GM19351 (cell line): Measurements from ENCODE around the gene ANO2.

Experiments
- ATAC-seq: cut with Tn5 transposase; IDR thresholded peaks from one replicate; pipeline ENCODE4 v1.9.1; 2021; ENCODE audit warnings: mild to moderate bottlenecking, moderate library complexity; ENCODE audit not compliant: unreplicated experiment

ANO2 gene

GRCh38 chr12:5736527-5736926, 208.5 kb downstream of the ANO2 start:
- ATAC-seq, result no peak

GRCh38 chr12:5736016-5736415, 209.0 kb downstream of the ANO2 start:
- ATAC-seq, result no peak

- ATAC-seq, result no peak
Observed at GRCh38 chr12:5733916-5734315, 211.1 kb downstream of the ANO2 start.

DNA sequence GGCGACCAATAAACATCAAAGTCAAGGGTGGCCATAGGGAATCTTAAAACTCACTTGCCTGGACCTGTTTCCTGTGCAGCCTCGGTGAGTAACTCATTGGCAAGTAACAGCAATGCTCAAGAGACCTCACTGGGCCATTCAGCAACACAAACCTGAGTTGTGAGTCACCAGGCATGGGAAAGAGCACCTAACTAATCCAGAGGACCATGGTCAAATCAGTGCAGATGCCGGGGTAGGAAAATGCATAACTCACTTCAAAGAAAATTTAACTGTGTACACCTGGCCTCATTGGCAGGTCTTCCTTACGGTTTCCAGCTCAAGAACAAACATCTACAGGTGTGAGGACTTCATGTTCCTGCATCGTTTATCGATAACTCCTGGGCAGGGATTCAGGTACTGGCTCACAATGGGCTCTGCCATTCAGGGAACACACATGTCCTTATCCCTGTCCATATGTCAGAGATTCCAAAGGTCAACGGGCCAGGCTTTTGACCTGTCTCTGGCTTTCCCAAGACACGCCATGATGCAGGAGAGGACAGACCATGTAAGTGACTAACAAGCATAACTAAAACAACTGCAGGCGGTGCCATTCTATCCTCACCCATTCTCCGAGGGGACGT, 211.8 kb downstream of the ANO2 start:
- no peak for ATAC-seq

- ATAC-seq, result no peak
Observed at GRCh38 chr12:5730962-5731361, 214.1 kb downstream of the ANO2 start.

- no peak for ATAC-seq
Observed at GRCh38 chr12:5723711-5724252, 221.3 kb downstream of the ANO2 start.

DNA sequence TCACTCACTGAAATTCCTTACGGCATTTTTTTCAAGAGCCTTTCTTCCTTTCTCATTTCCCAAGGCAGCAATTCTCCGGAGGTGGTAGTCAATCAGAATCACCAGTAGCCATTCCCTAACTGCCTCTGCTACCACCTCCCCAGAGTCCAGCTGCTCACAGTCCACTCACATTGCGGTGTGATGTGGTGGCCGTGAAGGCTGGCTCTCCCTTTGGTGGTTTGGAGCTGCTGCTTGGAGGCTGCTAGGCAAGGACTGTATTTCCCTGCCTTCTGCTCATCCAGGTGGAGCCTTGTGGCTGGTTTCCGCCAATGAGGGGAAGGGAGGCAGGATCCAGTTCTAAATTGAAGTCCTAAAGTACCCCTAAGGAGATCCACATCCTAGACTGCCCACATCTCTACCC, 222.0 kb downstream of the ANO2 start:
- no peak for ATAC-seq

DNA sequence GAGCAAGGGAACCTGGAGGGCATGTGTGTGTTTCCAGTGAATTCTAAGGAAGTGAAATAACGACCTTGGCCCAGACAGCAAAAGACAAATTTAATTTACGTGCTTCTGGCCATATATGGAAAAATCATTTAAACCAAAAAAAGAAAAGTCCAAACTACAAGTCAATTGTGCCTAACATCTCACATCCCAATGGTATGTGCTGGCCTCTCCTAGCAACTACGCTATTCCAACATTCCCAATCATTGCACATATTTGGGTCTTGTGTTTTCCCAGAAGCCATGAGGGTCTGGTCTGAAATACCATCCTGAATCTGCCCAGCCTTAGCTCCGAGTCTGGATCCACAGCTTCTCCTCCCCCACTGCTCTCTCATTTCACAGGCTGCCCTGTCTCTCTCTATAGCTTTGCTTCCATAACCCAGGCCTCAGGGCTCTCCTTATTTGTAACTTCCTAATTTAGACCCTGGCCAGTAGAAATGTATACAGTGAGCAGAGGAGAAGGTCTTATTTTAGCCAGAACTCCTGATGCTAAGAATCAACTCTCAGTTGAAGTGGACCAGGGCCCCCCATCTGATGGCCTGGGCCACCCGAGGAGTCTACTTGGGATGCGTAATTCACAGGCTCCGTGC, 224.6 kb downstream of the ANO2 start:
- ATAC-seq, result no peak

GRCh38 chr12:5718680-5719079, 226.4 kb downstream of the ANO2 start:
- ATAC-seq, result no peak

DNA sequence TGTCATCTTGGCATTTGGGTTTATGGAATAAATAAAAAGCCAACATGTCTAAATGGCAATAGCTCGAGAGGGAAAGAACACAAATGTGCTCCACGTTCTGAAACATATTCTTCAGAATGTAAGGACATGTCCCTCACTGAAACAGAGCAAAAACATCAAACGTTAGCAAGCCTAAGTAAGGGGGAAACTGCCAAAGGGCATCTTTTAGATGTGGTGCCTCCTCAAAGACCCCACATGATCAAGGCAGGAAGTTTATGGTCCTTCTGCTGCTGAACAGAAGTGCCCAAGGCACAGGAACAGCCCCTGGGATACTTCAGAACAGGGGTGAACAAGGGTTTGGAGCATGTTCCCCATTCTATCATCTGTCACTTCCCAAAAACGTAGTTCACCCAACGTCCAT, 227.0 kb downstream of the ANO2 start:
- ATAC-seq, result no peak

DNA sequence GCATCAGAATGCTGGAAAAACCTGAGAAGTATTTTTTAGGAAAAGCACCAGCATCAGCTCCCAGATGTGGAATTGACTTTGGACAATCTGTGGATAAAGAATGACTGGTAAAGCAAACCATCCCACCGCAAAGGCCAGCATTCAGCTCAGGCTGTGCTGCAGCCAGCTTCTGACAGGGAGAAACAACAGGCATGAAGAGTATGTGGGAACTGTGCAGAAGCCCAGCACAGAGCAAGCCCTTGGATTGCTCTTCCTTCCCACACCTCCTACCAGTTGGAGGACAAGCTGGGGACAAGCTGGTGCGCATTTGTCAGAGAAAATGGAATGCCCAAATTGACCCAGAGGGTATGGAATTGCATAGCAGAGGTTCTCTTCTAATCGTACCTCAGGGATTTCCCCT, 228.1 kb downstream of the ANO2 start:
- ATAC-seq, result no peak

GRCh38 chr12:5716201-5716600, 228.9 kb downstream of the ANO2 start:
- no peak for ATAC-seq

- ATAC-seq, result no peak
Observed at GRCh38 chr12:5715021-5715420, 230.0 kb downstream of the ANO2 start.

DNA sequence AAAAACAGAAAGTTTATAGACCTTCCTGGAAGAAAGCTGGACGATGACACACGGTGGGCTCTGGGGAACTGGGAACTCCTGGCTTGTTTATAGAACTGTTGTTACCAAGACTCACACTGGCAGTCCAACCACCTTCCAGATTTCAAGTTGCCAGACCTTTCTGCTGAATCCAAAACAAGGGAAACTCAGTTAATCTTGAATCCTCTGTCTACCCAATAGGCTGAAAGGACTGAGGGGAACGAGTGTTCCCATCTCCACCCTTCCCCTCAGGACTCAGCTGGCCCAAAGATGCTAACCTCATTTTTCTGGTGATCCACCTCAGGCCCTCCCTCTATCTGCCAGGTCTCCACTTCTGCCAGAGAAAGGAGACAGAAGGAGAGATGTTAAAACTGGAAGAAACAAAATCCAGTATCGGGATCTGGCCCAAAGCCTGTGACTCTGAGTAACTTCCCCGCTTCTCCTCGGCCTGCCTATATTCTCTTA, 231.4 kb downstream of the ANO2 start:
- no peak for ATAC-seq

DNA sequence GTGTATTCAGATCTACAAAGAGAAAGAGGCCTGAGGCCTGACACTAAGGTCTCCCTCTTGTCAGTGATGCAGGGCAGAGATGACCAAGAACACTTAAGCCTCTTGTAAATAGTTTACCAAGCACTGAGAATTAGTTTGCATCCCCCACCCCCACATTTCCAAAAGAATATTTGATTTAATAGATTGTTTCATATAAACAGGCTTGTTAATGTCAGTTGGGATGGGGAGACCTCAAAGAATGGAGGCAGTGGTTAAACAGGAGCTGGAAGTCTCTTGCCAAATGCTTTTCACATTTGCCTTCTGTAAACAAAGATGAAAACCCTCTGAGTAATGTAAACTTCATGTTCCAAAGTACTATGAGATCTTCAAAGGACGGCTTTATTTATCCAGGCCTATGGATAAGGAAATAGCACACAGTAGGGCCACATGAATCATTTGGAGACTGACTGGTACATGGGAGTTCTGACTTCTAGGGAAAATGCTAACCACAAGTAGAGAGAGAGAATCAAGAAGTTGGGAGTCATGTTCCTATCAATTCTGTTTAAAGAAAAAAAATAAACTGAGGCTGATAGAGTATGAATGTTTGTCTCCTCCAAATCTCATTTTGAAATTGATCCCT, 234.7 kb downstream of the ANO2 start:
- no peak for ATAC-seq

DNA sequence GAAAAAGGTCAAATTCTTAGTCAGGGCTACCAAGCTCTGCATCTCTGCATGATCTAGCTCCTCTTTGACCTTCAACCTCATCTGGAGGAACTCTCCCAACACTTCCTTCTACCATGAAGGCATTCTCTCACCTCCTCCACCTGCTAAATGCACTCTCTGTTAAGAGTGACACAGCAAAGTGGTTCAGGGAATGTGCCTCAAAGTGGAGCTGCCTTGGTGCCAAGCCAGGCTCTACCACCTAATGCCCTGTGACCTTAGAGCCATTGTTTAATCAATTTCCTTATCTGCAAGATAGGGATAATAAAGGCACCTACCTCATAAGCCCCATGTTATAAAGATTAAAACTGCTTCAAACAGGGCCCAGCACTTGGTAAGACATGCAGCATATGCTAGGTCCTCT, 236.7 kb downstream of the ANO2 start:
- ATAC-seq, result no peak

DNA sequence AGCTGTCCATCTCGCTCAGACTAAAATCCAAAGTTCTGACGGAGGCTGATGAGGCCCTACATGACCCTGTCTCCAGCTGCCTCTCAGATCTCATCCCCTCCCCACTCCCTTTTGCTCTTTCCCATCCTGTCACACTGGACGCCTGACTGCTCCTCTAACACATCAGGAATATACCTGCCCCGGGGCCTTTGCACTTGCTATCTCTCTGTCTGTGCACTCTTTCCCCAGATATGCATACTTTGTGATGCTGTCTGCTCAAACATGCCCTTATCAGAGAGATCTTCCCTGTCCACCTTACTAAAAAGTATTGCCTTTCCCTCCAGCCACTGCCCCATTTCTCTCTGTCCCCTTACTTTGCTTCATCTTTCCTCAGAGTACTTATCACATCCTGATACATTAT, 238.8 kb downstream of the ANO2 start:
- no peak for ATAC-seq

DNA sequence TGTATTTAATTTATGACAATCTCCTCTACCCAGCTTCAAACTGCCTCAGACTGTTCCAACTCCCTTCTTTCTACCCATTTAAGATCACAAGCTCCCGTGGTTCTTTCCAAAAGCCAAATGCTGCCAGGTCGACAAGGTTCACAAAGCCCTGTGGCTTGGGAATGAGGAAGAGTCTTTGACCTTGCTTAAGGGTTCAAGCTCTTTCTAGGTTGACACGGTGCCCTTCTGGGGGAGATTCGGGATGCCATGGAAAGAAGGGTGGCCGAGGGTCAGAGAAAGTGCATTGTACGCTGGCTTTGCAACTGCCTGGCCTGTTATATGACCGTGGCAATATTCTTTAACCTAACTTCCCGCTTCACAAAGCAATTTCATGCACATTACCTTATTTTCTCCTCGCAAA, 239.3 kb downstream of the ANO2 start:
- no peak for ATAC-seq

- no peak for ATAC-seq
Observed at GRCh38 chr12:5694759-5695409, 250.2 kb downstream of the ANO2 start.

DNA sequence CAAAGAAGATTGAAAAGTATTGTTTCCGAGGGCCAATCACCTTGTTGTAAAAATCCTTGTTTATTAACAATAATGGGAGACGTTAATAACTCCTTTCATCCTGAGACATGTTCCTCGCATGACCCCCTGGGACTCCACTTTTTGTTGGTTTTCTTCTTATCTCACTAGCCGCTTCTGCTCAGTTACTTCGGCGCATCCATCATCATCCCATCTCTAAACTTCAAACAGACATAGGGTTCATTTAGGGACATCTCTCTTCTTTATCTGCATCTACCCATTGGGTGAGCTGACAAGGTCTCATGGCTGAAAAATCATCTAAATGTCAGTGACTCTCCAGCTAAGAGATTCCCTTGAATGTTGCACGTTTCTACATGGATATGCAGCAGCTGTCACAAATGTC, 252.2 kb downstream of the ANO2 start:
- no peak for ATAC-seq

DNA sequence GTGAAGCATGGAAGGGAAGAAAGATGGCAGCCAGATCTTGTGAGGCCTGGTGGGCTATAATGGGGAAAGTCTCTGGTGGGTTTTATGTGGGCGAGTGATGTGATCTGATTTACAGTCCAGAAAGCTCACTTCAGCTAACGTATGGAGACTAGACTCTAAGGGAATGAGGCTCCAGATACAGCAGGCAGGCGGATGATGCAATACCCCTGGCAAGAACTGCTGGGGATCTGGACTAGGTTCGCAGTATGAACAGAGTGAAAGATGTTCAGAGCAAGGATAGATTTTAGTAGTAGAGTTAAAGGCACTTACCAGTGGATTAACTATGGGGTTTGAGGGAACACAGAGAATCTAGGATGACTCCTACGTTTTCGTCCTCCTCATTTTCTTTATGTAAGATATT, 253.1 kb downstream of the ANO2 start:
- ATAC-seq, result no peak

- ATAC-seq, result no peak
Observed at GRCh38 chr12:5690240-5690639, 254.8 kb downstream of the ANO2 start.
